Neural progenitor cell (in vitro differentiated cells): ENCODE data around the gene RNASEH2A. TPM values are rescaled to one million over a fixed set of nuclear protein-coding genes. Genes with fewer than 3 reads are reported as not detected.

Experiments
- DNase-seq: peaks from one replicate; pipeline ENCODE4 v3.0.0-alpha.2; 2016; ENCODE audit warnings: low spot score
- H2AFZ ChIP-seq: fragments of 200-600 bp; sonication (generic); replicated peaks from 2 replicates; pipeline ENCODE4 v1.6.1; 2016; ENCODE audit warnings: antibody characterized with exemption
- H3F3A ChIP-seq: fragments of 200-600 bp; sonication (generic); 2 replicates; pipeline ENCODE4 v1.6.1; 2016; ENCODE audit warnings: antibody characterized with exemption, low read depth
- H3K27ac ChIP-seq: fragments of 200-600 bp; sonication (generic); 2 replicates; pipeline ENCODE4 v1.5.1; 2016; ENCODE audit warnings: mild to moderate bottlenecking
- H3K27me3 ChIP-seq: fragments of 200-600 bp; sonication (generic); 2 replicates; pipeline ENCODE4 v1.6.1; 2016; ENCODE audit warnings: mild to moderate bottlenecking, moderate library complexity
- H3K36me3 ChIP-seq: fragments of 200-600 bp; sonication (generic); 2 replicates; pipeline ENCODE4 v1.5.1; 2016
- H3K4me1 ChIP-seq: fragments of 200-600 bp; sonication (generic); 2 replicates; pipeline ENCODE4 v1.6.1; 2016; ENCODE audit warnings: mixed run types
- H3K4me2 ChIP-seq: fragments of 200-600 bp; sonication (generic); 2 replicates; pipeline ENCODE4 v1.6.1; 2016
- H3K4me3 ChIP-seq: fragments of 200-600 bp; sonication (generic); 2 replicates; pipeline ENCODE4 v1.5.1; 2016
- H3K79me2 ChIP-seq: fragments of 200-600 bp; sonication (generic); 2 replicates; pipeline ENCODE4 v1.6.1; 2016; ENCODE audit warnings: low read depth
- H3K9ac ChIP-seq: fragments of 200-600 bp; sonication (generic); 2 replicates; pipeline ENCODE4 v1.6.1; 2016
- H3K9me3 ChIP-seq: fragments of 200-600 bp; sonication (generic); 2 replicates; pipeline ENCODE4 v1.5.1; 2016; ENCODE audit warnings: low read depth
- H4K20me1 ChIP-seq: fragments of 200-600 bp; sonication (generic); 2 replicates; pipeline ENCODE4 v1.6.1; 2016; ENCODE audit warnings: low read depth
- H3K27ac Mint-ChIP-seq: 3 replicates; pipeline ENCODE4 v1.8.0; 2021; ENCODE audit warnings: mixed read lengths
- H3K27me3 Mint-ChIP-seq: 2 replicates; pipeline ENCODE4 v1.8.0; 2022; ENCODE audit warnings: low read depth, mild to moderate bottlenecking, inconsistent platforms, moderate library complexity, mixed read lengths; ENCODE audit not compliant: insufficient read depth
- H3K36me3 Mint-ChIP-seq: 3 replicates; pipeline ENCODE4 v1.8.0; 2021; ENCODE audit warnings: mixed read lengths
- H3K4me1 Mint-ChIP-seq: 3 replicates; pipeline ENCODE4 v1.8.0; 2021; ENCODE audit warnings: mixed read lengths
- H3K4me3 Mint-ChIP-seq: 3 replicates; pipeline ENCODE4 v1.8.0; 2021; ENCODE audit warnings: mild to moderate bottlenecking, moderate library complexity, mixed read lengths
- H3K9me3 Mint-ChIP-seq: 3 replicates; pipeline ENCODE4 v1.8.0; 2020; ENCODE audit warnings: mixed read lengths
- EZH2 ChIP-seq: fragments of 200-600 bp; sonication (generic); IDR thresholded peaks from 2 replicates; pipeline ENCODE4 v1.6.1; 2017; ENCODE audit warnings: antibody characterized with exemption, mild to moderate bottlenecking, moderate library complexity
- EZH2phosphoT487 ChIP-seq: fragments of 200-600 bp; sonication (generic); IDR thresholded peaks from 2 replicates; pipeline ENCODE4 v1.6.1; 2017; ENCODE audit warnings: antibody characterized with exemption
- total RNA-seq: library from RNA; depleted of rRNA; stranded (reverse); fragments of >200 nt; gene quantifications from 2 replicates; pipeline ENCODE4 v1.2.3, GENCODE V29; 2015; ENCODE audit warnings: low replicate concordance
- TF ChIP-seq, protein P1 (sequence below): fragments of 200-600 bp; sonication (generic); IDR thresholded peaks from 2 replicates; pipeline ENCODE4 v1.5.1; 2017; ENCODE audit warnings: antibody characterized with exemption, mild to moderate bottlenecking

The RNASEH2A gene
- total RNA-seq, 1 donor from 2014 or later, result 60.3 TPM

DNA sequence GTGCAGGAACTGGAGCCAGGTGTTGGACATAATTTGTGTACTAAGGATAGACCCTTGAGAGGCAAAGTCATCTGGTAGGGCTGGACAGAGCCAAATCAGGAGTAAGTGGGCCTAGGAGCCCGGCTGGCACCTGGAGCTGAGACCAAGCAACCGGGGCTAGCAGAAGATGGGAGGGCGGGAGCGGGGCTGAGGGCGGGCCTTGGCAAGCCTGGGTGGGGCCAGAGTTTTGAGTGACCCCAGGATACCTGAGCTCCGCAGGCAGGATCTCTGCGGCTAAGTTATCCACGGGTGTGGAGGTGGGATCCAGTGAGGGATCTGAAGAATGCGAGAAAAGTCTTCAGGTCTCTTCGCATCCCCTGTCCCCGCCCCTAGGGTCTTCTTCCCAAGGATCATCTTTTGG, 39.2 kb upstream of the RNASEH2A start:
- peaks cover 14% of the 10 kb centered on the region for H3K4me1 Mint-ChIP-seq
- TF ChIP-seq, protein P1, sequence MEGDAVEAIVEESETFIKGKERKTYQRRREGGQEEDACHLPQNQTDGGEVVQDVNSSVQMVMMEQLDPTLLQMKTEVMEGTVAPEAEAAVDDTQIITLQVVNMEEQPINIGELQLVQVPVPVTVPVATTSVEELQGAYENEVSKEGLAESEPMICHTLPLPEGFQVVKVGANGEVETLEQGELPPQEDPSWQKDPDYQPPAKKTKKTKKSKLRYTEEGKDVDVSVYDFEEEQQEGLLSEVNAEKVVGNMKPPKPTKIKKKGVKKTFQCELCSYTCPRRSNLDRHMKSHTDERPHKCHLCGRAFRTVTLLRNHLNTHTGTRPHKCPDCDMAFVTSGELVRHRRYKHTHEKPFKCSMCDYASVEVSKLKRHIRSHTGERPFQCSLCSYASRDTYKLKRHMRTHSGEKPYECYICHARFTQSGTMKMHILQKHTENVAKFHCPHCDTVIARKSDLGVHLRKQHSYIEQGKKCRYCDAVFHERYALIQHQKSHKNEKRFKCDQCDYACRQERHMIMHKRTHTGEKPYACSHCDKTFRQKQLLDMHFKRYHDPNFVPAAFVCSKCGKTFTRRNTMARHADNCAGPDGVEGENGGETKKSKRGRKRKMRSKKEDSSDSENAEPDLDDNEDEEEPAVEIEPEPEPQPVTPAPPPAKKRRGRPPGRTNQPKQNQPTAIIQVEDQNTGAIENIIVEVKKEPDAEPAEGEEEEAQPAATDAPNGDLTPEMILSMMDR, result no peak
- TF ChIP-seq EZH2 (no peak), EZH2phosphoT487 (no peak)
- Histone ChIP-seq H3K4me2 (no peak overlapping the region), H3K9me3 (no peaks in the 10 kb centered on the region), H3F3A (peaks cover 16% of the 10 kb centered on the region), H3K36me3 (no peaks in the 10 kb centered on the region), H3K4me3 (no peak overlapping the region), H2AFZ (no peak overlapping the region), H4K20me1 (no peaks in the 10 kb centered on the region), H3K9ac (no peak overlapping the region), H3K27ac (no peak overlapping the region), H3K79me2 (no peaks in the 10 kb centered on the region), H3K27me3 (peaks cover 4% of the 10 kb centered on the region), H3K4me1 (peaks cover 3% of the 10 kb centered on the region)
- no peaks in the 10 kb centered on the region for H3K9me3 Mint-ChIP-seq
- H3K27ac Mint-ChIP-seq, result no peak overlapping the region
- H3K36me3 Mint-ChIP-seq, result peaks cover 2% of the 10 kb centered on the region
- H3K27me3 Mint-ChIP-seq, result peaks cover 7% of the 10 kb centered on the region
- peak overlapping the region; percentile 30 for H3K4me3 Mint-ChIP-seq
- DNase-seq, result no peak

DNA sequence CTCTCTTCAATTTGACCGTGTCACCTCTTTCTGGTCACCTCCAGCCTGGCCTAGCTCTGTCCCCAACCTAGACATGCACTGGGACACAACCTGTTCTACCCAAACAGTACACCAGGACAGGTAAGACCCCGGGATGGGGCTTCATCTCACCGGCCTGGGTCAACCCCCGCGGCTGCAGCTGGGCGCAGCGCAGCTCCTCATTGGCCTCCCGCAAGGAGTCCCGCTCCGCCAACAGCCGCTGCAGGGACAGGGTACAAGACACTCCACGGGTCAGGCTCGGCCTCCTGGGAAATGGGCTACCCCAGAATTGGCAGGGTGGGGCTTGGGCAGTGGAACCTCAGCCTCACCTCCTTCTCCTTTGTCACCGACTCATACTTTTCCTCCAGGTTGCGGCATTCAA, 38.7 kb upstream of the RNASEH2A start:
- peaks cover 2% of the 10 kb centered on the region for H3K36me3 Mint-ChIP-seq
- Histone ChIP-seq H3K4me2 (no peak overlapping the region), H3F3A (peaks cover 16% of the 10 kb centered on the region), H3K36me3 (no peaks in the 10 kb centered on the region), H3K4me3 (no peak overlapping the region), H4K20me1 (no peaks in the 10 kb centered on the region), H3K4me1 (peaks cover 3% of the 10 kb centered on the region), H3K9me3 (no peaks in the 10 kb centered on the region), H3K9ac (no peak overlapping the region), H3K27me3 (peaks cover 4% of the 10 kb centered on the region), H2AFZ (no peak overlapping the region), H3K79me2 (no peaks in the 10 kb centered on the region), H3K27ac (no peak overlapping the region)
- H3K4me3 Mint-ChIP-seq, result no peak overlapping the region
- TF ChIP-seq, protein P1, result no peak
- TF ChIP-seq EZH2 (no peak), EZH2phosphoT487 (no peak)
- DNase-seq, result no peak
- H3K9me3 Mint-ChIP-seq, result no peaks in the 10 kb centered on the region
- no peak overlapping the region for H3K27ac Mint-ChIP-seq
- H3K27me3 Mint-ChIP-seq, result peaks cover 7% of the 10 kb centered on the region
- peaks cover 14% of the 10 kb centered on the region for H3K4me1 Mint-ChIP-seq

DNA sequence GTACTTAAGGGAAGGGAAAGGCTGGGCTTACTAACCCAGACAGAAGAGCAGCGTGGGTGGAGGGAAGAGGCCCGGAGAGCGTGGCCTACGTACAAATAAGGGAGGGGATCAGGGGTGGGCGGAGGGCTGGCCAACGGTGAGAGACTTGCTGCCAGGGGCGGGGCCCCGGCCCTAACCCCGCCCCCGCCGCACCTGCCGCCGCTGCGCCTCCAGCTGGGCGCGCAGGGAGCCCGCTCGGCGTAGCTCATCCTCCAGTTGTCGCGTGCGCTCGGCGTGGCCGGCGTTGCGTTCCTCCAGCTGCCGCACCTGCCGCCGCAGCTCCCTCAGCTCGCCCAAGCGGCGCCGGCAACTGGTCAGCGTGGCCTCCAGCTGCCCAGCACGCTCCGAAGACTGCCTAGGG, 36.7 kb upstream of the RNASEH2A start:
- Histone ChIP-seq H3K9ac (no peak overlapping the region), H2AFZ (no peak overlapping the region), H3K9me3 (no peaks in the 10 kb centered on the region), H3K4me1 (peaks cover 3% of the 10 kb centered on the region), H3F3A (peaks cover 29% of the 10 kb centered on the region), H3K4me2 (peak overlapping the region; percentile 57), H4K20me1 (no peaks in the 10 kb centered on the region), H3K79me2 (no peaks in the 10 kb centered on the region), H3K27ac (no peak overlapping the region), H3K36me3 (no peaks in the 10 kb centered on the region), H3K27me3 (peaks cover 9% of the 10 kb centered on the region), H3K4me3 (peak overlapping the region; percentile 19)
- Mint-ChIP-seq H3K4me1 (peaks cover 16% of the 10 kb centered on the region), H3K27ac (no peak overlapping the region), H3K4me3 (peak overlapping the region; percentile 76), H3K27me3 (peaks cover 7% of the 10 kb centered on the region), H3K9me3 (no peaks in the 10 kb centered on the region), H3K36me3 (peaks cover 6% of the 10 kb centered on the region)
- peak; percentile 92 for DNase-seq
- TF ChIP-seq EZH2 (no peak), EZH2phosphoT487 (no peak)
- TF ChIP-seq, protein P1, result no peak
